SH-SY5Y (cell line): ENCODE results near the gene TCF15.

ENCODE experiments used
- GATA2 ChIP-seq: IDR thresholded peaks from 2 replicates; pipeline ENCODE4 v1.6.1; 2011; ENCODE audit warnings: mild to moderate bottlenecking, low read depth, low read length
- GATA3 ChIP-seq: IDR thresholded peaks from 2 replicates; pipeline ENCODE4 v1.6.1; 2011; ENCODE audit warnings: low read depth, mild to moderate bottlenecking, low read length, moderate library complexity

GRCh38 chr20:572727-573126 is 37.4 kb downstream of the TCF15 start:
- TF ChIP-seq GATA2 = no peak
- no peak for TF ChIP-seq GATA3
